NCI-H146 (cell line): Measurements from ENCODE around the gene PATL2.
A peak's percentile ranks its signal among the peaks of the same experiment; 100 is the strongest.
"Not testable (repeated sequence)": the region's sequence is repeated elsewhere in the genome, so short reads cannot be mapped to it uniquely, and the experiment has no call there.

Experiments used
- DNase-seq: peaks from one replicate; lab custom pipeline; 2025; lab: John Stamatoyannopoulos, UW

Gene PATL2

GRCh38 chr15:44711096-44711742, at the start of gene PATL2, which contains the start of gene B2M:
PATL2 (minus strand) TSS chr15:44711323; CDS start chr15:44676490, 34,833 bp downstream.
B2M (plus strand) TSS chr15:44711517; CDS start chr15:44711547, 30 bp downstream.
- peak; percentile 89 for DNase-seq

- DNase-seq, result no peak
These were observed 42.2 kb upstream of the PATL2 start for GRCh38 chr15:44753345-44753744.

- DNase-seq, result not testable (repeated sequence)
These were observed 32.3 kb upstream of the PATL2 start for GRCh38 chr15:44743454-44743853.

GRCh38 chr15:44739222-44739847, 28.2 kb upstream of the PATL2 start:
- not testable (repeated sequence) for DNase-seq

GRCh38 chr15:44738340-44738984, 27.3 kb upstream of the PATL2 start:
- peak; percentile 17 for DNase-seq

- DNase-seq, result no peak
These were observed 25.1 kb upstream of the PATL2 start, which contains the start of gene TRIM69 for GRCh38 chr15:44736181-44736765. TRIM69 (plus strand) TSS chr15:44736528; CDS start chr15:44736705, 177 bp downstream.

GRCh38 chr15:44735482-44736180, 24.5 kb upstream of the PATL2 start:
- DNase-seq, result no peak

GRCh38 chr15:44734839-44735481, 23.8 kb upstream of the PATL2 start:
- DNase-seq, result no peak

- peak; percentile 53 for DNase-seq
These were observed 18.4 kb upstream of the PATL2 start for GRCh38 chr15:44729408-44730127.

- DNase-seq, result peak; percentile 94
These were observed 17.7 kb upstream of the PATL2 start for GRCh38 chr15:44728576-44729407.

GRCh38 chr15:44728232-44728575, 17.1 kb upstream of the PATL2 start:
- not testable (repeated sequence) for DNase-seq

- DNase-seq, result no peak
These were observed 16.5 kb upstream of the PATL2 start for GRCh38 chr15:44727485-44728231.

GRCh38 chr15:44726568-44727484, 15.7 kb upstream of the PATL2 start:
- no peak for DNase-seq

GRCh38 chr15:44726136-44726535, 15.0 kb upstream of the PATL2 start:
- DNase-seq, result no peak

GRCh38 chr15:44722011-44722410, 10.9 kb upstream of the PATL2 start:
- no peak for DNase-seq

- no peak for DNase-seq
These were observed 9.5 kb upstream of the PATL2 start for GRCh38 chr15:44720460-44721176.

GRCh38 chr15:44720000-44720435, 8.9 kb upstream of the PATL2 start:
- not testable (repeated sequence) for DNase-seq
